HTERT RPE-1 (cell line): Measurements from ENCODE around the gene TTC7B.

Experiments used
- in situ Hi-C: fragments of 300-500 bp; cut with MboI; formaldehyde crosslinking; loops from 4 replicates; pipeline ENCODE4 v1.14.3; 2020; ENCODE audit warnings: low sequenced_read_pairs

The TTC7B gene

DNA sequence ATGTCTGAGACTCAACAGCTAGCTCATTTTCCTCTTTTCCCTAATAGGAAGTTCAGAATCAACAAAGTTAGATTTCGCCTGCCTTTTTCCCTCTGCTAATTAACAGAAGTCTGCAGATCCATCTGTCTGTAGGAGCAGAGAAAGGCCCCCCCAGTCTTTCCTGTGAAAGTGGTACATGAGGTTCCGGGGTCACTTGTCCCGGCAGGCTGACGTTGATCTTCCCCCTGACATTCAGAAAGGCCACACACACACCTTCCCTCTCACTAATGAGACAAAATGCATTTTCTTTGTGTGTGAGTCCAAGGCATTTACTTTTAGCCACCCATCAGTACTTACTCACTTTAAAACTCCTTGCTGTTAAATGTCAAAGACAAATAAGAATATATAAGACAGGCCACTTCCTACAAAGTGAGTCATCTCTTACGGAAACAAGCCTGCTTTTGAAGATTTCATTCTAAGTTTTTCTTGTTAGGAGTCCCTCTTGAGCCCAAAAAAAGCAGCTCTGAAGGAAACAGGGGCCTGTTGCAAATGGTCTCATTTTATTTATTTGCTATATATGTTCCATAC lies 138.7 kb downstream of the TTC7B start:
- in situ Hi-C loops = no loop called here

DNA sequence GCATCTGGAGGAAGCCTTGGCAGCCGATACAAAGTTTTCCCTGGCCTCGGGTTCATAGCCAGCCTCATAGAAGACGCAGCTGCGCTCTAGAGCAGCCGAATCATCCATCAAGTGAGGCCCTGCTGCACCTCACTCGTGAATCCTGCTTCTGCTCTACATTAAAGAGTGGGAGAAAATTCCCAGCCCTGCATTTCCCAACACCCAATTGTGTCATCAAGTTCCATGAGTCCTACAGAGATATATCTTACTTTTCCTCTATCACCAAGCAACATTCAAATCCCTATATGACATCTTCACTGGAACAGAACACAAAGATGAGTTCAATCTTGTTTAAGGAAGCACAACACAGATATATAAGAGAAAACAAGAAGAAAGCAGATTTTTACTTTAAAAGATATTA lies 139.3 kb downstream of the TTC7B start:
- in situ Hi-C loops = no loop called here

DNA sequence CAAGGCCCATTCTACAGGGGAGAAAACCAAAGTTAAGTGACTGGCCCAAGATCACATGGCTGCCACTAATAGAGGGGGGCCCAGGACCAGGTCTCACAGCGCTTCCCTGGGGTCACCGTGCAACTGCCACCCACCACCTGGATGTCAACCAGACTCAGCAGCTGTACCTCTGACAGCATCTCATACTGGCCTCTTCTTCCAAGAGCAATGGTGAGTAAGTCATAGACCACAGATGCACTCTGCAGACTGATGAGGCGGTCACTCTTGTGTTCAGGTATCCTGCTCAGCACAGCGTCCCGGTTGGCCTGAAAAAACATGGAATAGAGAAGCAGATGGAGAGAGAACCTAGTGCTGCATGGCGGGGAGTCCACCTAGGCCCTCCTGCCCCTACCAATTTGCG lies 139.9 kb downstream of the TTC7B start:
- in situ Hi-C loops = no loop called here

DNA sequence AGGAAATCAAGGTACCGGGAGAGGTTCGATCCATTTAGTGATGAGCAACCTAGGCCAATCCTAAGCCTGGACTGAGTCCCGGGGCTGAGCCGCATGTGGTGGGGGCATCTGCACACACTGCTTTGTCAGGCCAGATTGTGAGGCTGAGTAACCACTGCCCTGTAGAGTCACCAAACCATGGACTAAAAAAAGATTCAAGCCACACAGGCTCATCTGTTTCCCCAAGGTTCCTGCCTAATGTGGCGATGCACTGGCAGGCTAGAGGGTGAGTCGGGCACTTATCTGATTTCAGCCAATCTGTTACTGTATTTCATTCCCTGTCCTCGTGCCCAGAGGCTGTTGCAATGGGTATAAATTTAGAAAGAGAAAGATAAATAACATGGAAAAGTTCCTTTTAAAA lies 140.8 kb downstream of the TTC7B start:
- in situ Hi-C loops = no loop called here

DNA sequence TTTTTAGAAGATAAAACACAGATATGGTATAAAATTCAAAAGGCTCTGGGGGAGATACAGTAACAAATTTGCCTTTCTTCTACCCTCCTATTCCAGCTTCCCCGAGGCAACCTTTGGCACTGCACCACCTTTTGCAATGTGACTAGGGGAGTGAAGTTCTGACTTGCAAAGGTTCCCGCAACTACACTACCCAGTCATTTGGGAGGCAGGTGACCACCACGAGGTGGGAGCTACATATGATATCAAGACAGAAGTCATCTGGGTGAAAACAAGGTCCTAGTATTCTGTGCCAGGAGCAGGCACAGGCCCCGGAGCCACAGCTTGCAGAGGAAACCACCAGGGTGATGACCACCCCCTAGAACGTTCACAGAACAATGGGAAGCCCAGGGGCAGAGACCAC lies 141.5 kb downstream of the TTC7B start:
- in situ Hi-C loops = no loop called here

DNA sequence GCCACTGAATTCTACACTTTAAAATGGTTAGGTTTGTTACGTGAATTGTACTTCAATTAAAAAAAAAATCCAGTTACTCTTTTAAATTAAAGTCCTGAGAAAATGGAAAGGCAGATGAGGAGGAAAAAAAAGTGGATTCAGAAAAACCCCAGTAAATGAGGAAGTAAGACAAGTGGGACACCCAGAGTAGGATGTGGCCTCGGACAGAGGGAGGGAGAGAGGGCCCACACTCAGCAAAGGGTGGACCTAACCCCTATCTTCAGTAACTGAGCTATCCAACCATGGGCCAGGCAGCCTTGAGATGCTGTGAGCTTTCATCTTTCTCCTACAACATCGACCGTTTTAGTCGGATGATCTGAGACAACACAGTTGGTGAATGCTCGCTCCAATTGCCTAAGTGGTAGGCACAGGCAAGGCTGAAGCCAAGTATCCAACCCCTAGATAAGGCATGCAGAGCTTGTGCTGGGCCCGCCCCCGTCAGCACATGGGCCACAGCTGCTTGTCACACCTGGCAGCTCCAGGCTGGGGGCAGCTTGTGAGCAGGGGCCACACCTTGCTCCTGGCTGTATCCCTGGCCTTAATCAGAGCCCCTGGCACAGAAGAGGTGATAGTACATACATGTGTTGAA lies 142.1 kb downstream of the TTC7B start:
- in situ Hi-C loops = no loop called here

DNA sequence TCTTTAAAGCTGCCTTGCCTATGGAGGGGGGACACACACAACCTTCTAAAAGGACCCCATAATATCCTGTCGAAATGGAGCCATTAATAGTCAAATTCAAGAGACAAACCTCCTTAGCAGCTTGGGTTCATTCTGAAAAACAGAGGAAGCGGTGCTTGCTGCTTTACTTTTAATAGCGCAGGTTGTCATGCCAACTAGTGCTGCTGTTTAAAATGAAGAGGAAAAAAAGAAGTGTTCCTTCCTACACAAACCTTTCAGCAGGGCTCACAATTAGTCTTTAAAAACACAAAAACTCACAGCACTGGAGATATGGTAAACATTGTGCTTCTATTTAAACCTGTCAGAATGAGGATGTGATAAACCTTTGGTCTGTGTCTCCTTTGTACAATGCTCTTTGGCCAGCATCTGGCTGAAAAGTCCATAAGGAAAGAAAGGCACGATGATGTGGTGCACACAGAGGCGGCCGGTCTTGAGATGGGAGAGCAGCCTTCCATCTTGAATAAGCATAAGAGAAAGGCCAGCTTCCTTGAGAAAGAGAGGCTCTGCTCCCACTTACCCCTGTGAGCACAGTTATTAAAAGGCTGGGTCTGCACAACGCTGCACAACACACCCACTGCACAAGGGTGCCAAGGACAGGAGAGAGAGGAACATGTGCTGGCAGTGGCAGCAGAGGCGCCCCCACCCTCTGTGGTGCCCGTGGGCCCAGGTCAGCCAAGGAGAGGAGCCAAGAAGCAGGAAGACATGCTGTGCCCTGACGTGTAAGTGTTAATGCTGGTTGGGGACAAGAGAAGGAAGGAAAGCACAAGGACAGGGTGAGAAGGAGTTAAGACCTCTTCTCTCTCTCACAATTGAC lies 144.6 kb downstream of the TTC7B start:
- in situ Hi-C loops = no loop called here

DNA sequence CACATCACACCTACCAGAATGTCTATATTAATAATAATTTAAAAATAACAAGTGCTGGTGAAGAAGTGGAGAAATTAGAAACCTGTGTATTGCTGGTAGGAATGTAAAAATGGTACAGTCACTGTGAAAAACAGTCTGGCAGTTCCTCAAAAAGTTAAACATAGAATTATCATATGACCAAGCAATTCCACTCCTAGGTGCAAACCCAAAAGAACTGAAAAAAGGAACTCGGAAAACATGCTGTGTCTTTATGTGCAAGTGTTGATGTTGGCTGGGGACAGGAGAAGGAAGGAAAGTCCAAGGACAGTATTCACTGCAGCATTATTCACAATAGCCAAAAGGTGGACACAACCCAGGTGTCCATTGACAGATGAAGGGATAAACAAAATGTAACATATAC lies 146.5 kb downstream of the TTC7B start:
- in situ Hi-C loops = no loop called here

DNA sequence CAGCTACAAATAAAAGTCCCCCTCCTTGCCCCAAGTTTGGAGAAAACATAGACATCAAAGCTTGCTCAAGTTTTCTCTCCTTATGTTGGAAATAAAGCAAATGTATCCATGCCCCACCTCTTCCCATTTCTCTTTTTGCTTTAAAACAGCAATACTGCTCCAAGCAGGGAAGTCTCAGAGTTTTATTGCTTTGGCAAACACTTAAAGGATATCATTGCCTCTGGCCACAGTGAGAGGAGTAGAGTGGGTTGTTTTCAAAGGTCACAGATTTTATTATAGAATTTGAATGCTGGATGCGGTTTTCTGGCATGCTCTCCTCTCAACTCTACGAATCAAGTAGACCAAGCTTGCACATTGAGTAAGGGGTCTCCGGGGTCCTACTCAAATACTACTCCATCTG lies 149.7 kb downstream of the TTC7B start:
- in situ Hi-C loops = no loop called here

DNA sequence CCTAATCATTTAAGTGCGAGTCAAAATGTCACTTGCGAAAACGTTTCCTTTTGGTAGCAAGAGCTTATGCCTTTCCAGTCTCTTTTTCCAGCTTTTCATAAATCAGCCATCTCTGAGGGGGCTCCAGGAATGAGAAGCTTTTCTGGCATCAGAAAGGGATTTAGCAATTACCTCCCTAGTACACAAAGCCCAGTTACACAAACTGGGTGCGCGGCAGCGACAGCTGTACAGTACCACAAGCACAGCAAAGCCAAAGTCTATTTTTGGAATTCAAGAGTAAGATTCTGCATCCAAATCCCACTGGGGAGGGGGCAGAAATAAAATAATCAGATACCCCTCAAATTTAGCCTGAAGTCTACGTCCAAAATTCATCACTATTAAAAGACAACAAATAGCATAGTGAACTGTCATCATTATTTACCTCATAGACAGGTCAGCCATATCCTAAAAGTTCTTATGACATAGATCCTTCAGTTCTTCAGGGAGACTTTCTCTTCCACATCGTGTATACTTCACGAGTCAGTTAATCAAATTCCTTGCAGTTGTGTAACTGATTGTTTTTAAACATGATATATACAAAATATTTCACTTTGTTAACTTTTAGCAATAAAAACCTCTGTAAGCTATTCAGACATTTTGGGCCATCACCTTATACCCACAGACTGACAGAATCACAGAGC lies 150.8 kb downstream of the TTC7B start:
- in situ Hi-C loops = no loop called here

DNA sequence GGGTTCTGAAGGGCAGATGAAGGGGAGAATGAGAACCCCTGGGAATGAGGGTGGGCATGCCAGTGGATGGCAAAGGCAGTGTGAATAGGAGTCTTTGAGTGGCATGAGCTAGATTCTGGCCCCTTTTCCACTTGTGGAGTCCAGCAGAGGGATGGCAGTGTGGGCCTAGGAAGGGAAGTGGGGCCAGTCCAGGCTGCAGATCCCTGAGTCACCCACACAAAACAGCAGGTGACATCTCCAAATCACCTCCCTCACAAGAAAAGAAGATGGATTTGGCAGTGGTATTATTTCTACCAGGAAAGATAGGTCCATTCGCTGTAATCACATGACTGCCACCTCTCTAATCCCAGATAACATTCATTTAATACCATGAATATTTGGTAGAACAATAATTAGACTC lies 151.3 kb downstream of the TTC7B start:
- in situ Hi-C loops = no loop called here

DNA sequence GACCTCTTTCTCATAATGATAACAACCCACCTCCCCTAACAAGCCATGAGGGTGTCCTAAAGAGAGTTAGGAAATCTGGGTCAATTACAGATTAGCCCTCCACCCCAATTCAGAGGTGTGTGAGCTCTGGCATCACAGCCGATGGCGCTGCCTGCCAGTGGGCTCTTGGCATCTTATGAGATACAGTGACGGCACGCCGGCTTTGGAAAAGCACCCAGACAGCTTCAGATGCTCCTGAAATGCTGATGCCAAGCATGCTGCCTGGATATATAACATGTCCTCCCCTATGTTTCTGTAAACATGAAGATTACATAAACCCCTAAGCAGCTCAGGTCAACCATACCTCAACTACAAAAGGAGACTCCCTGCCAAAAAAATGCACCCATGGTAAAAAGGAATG lies 152.6 kb downstream of the TTC7B start:
- in situ Hi-C loops = no loop called here

DNA sequence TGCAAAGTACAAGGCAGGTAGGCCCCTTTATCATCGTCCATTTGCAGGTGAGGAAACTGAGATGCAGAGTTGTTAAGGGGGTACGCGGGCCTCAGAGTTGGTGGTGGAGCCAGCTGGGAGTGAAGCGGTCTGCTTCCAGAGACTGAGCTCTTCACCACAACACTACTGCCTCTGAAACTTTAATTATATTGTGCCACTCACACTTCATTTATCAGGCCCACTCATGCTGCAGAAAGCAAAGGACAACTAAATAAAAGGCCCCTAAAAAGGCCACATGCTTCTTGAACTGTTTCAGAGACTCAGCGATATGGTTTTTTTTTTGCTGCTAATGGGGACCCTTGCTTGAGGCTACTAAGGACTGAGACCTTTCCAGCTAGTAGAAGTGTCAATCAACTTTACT lies 153.1 kb downstream of the TTC7B start:
- in situ Hi-C loops = no loop called here

DNA sequence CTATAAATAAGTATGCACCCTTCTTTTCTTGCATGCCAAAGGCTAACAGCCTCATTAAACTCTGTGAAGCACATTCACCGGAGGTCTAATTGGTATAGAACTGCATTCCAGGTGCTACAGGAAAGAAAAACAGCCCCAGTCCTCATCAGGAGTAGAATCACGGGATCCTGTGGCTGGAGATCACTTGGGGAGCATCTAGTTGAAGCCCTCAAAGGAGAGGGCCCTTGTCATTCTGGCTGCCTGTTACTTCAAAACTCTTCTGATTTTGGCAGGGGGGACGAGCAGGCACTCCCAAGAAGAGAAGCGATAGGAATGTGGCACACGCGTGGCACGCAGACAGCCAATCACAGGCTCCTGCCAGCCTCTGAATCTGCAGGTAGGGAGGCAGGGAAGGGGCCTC lies 154.4 kb downstream of the TTC7B start:
- in situ Hi-C loops = no loop called here

DNA sequence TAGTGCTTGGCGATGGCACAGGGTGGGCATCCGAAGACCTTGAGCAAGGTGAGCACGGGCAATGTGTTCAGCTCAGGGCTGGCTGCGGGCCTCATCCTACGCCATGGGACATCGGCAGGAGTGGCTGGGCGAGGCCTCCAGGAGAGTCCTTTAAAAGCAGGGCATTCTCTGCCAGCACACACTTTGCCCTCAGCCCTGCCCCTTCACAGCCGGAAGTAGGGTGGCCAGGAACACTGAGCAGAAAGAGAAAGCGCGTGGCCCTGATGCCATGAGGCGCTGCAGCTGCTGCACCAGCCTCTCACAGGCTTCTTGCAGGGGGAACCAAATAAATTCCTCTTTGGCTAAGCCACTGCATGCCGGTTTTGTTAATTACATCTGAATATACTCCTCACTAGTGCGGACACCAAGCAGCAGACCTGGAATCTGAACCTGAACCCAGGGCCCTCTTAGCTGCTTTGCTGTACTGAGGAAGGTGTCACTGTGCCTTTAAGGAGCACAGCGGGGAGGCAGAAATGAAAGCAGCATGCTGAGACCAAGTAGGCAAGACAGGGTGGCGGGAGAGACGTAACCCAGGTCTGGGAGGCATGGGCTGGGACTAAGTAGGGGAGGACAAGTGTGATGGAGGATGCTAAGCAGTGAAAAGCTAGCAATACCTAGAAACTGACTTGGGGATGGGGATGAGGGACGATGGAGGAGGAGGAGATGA lies 155.2 kb downstream of the TTC7B start:
- in situ Hi-C loops = no loop called here

DNA sequence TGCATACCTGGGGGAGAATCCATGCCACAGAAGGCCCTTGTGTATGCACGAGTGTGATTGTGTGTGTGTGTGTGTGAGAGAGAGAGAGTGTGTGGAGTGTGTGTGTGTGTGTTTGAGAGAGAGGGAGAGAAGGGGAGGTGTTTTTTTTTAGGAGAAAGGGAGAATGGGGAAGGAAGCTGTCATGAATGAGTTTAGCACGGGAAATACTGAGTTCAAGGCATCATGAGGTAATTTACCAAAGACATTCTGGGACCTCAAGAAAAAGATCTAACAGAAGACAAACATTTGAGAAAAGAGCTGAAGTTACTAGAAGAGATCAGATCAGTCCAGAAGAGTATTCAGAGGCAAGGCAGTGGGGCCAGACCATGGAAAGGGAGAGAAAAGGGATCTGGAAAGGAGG lies 157.1 kb downstream of the TTC7B start:
- in situ Hi-C loops = no loop called here

DNA sequence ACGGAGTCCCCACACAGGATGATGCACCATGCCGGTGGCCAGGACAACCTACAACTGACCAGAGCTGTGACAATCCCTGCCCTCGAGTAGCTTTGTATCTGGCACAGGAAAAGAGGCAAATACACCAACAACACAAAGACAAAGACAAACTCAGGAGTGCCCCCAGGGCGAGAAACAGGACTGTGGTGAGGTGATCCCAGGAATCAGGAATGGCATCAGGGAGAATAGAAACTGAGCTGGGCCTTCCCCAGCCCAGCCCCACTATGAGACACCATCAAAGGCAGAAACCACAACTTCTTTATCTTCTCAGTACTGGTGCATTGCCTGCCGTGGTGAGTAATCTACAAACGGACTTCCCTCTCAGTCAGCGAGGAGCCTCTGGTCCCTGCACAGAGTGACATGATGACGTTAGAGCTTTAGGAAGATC lies 157.7 kb downstream of the TTC7B start:
- in situ Hi-C loops = no loop called here

DNA sequence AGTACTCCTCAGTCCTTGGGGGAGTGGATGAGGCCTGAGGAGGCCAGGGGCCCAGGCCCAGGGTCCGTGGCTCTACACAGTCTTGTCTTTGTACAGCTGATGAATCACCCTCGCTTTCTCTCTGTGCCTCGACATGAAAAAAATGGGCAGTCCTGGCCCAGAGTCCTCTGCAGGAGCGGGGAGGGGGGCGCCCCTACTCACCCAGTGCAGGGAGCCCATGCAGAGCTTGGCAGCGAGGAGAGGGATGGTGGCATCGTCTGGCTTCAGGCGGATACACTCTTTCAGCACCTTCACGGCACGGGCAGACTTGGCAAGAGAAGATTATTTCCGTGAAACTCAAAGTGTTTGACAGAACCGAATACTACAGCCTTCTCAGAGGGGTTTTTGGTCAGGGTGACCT lies 159.3 kb downstream of the TTC7B start:
- in situ Hi-C loops = no loop called here

DNA sequence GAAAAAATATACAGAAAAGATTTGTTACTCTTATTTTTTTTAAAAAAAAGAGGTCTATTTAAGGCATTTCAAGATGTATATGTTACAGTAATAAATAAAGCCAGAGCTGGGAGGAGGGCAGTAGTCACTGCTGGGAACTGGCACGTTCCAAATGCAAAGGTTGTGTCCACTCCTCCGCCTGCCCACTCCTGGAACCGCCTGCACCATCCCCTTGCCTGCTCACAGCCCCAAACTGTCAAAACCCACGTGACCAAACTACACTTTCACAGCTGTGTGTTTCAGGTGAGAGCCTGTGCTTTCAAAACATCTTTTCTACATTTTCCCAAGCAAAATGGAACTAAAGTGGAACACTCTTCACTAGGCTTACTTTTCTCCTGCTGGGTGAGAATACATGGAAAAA lies 160.4 kb downstream of the TTC7B start:
- in situ Hi-C loops = no loop called here

DNA sequence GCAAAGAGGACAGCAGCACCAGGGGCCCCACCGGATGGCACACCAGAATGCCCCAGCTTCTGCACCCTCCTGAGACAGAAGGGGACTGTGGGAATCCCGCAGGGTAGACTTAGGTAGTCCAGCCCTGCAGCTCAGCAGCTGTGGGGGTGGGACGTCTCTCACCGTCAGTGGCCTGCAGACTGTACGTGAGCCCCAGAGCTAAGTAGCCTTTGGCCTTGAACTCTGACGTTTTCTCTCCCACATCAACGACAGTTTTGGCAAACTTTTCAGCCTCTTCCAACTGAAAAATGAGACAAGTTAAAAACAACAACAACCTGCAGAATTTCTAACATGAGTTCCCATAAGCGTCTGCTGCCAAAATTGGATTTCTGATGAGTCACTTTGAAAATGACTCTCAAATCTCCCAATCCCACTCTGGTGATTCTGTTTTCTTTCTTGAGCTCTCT lies 161.4 kb downstream of the TTC7B start:
- in situ Hi-C loops = no loop called here

DNA sequence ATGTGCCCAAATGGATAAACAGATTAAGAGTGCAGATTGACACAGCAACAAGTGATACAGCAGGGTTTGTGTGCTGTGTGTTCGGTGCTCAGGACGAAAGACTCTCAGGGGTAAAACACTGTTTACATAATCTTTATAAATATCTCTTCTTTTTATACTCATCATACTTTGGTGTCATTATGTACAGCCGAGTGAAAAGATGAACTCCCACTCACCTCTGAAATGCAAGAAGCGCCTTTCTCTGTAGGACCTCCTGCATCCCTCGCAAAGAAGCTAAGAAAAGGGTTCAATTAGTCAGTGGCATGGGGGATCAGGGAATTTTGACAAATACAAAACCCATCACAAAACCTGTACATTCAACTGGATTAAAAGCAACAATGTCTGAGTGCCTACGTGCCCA lies 163.6 kb downstream of the TTC7B start:
- in situ Hi-C loops = no loop called here
